CMK (cell line): Measurements from ENCODE around the gene RCOR3.
A peak's percentile ranks its signal among the peaks of the same experiment; 100 is the strongest.
"Not testable (repeated sequence)": the region's sequence is repeated elsewhere in the genome, so short reads cannot be mapped to it uniquely, and the experiment has no call there.

Experiments used
- DNase-seq: peaks from one replicate; pipeline ENCODE4 v3.0.0-alpha.2; 2010; ENCODE audit warnings: low read depth

Gene RCOR3

DNA sequence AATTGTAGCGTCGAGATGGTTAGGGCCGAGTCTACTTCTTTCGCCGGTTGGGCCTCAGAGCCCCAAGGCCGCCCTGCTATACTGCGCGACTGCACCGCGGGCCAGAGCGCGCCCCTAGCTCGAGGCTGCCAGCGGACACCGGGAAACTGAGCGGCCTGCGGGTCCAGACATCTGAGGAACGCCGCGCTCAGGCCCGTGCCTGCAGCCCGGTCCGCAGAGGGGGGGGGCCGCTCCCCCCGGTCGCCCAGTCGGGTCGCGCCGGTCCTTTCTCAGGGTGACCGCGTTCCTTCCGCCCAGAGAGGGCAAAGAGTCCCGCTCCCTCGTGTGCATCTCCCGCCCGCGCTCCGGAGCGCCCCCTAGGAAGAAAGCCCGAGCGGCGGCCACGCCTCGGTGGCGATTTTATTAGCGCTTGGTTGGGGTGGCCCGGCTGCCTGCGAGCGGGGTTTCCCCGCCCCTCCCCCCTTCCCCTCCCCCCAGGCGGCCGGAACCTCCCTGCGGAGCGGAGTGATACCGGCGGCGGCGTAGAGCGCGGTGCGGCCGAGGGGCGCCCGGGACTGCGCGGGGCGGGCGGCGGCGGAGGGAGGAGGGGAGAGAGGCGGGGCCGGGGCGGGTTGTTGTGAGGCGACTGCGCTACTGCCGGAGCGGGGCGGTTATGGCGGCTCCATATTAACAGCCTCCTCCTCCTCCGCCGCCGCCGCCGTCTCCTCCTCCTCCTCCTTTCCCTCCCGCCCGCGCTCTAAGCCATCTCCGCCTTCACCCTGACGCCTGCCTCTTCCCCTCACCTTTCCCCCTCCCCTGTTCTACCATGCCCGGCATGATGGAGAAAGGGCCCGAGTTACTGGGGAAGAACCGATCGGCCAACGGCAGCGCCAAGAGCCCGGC, at the start of gene RCOR3:
TSS of gene RCOR3 (plus strand) at position 611 of the 882 bp plus-strand sequence. CDS start at position 806, 195 bp downstream.
- DNase-seq, result peak; percentile 89

DNA sequence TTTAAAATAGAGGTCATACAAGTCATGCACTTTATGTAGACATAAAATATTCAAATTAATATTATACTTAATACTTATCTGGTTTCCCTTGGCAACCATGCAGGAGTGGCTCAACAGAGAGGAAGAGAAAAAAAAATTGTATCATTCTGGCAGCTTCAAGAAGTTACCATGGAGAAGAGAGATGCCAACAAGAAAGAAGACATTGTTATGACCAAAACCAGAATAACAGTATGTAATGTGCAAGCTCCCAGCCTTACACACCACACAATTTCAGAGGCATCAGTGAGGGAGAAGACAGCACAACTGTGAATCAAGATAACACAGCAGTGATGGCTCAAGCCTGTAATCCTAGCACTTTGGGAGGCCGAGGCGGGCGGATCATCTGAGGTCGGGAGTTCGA, 49.1 kb upstream of the RCOR3 start:
- DNase-seq, result no peak

DNA sequence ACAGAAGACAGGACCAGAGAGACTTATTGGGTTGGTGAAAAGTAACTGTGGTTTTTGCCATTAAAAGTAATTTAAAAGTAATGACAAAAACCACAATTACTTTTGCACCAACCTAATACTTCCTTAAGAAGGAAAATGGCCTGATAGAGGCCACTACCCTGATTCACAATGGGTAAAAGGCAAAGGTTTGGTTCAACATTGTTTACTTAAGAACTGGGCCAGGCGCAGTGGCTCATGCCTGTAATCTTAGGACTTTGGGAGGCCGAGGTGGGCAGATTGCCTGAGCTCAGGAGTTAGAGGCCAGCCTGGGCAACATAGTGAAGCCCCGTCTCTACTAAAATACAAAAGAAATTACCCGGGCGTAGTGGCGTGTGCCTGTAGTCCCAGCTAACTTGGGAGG, 48.2 kb upstream of the RCOR3 start:
- no peak for DNase-seq

DNA sequence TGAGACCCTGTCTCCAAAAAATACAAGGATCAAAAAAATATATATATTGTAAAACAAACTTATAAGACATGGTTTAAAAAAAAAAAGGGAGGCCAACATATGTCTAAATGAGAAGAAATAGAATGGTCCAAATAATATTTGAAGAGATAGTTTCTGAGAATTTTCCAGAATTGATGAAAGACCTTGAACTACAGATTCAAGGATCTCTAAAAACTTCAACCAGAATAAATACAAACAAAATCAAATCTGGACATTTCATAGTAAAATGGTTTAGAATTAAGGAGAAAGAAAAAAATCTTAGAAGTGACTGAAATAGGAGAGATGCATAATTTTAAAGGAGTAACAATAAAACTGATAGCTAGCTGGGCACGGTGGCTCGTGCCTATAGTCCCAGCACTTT, 45.5 kb upstream of the RCOR3 start:
- no peak for DNase-seq

DNA sequence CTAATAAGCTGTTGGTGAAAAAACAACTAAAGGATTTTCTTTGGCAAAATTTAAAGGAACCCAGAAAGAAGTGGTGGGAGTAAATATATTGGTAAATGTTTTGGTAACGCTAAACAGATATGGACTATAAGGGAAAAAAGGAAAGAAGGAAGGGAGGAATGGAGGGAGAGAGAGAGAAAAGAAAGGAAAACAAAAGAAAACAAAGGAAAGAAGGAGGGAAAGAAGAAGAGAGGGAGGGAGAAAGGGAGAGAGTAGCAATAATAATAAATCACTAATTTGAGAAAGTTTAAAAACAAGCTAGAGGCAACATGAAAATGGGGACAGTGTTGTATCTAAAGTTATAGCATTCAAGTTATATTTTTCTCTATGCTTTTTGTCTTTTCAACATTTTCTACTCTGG, 43.6 kb upstream of the RCOR3 start:
- DNase-seq, result no peak

DNA sequence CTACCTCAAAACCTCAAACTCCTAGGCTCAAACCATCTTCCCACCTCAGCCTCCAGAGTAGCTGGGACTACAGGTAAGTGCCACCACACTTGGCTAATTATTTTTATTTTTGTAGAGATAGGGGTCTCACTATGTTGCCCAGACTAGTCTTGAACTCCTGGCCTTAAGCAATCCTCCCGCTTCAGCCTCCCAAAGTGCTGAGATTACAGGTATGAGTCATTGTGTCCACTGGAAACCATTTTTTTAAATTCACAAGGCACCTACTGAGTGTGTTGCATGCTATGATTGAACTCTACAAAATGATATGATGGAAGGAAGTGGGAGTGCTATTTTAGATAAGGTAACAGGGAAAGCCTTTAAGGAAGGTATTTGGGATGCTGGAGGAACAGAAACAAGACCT, 41.8 kb upstream of the RCOR3 start:
- DNase-seq, result no peak

DNA sequence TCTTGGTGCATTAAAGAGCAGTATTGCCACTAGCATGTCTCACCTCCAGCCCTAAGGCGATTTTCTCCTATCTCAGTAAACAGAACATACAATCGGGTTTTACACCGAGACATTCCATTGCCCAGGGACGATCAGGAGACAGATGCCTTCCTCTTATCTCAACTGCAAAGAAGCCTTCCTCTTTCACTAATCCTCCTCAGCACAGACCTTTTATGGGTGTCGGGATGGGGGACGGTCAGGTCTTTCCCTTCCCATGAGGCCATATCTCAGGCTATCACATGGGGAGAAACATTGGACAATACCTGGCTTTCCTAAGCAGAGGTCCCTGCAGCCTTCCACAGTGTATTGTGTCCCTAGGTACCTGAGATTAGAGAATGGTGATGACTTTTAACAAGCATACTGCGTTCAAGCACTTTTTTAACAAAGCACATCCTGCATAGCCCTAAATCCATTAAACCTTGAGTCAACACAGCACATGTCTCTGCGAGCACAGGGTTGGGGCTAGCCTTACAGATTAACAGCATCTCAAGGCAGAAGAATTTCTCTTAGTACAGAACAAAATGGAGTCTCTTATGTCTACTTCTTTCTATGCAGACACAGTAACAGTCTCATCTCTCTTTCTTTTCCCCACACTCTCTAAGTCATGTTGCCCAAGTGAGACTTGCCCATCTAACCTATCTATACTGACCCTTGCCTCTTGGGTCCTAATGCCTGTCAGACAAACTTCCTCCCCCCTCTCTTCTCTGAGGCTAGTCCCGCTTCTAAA, 36.5 kb upstream of the RCOR3 start:
- peak; percentile 30 for DNase-seq

DNA sequence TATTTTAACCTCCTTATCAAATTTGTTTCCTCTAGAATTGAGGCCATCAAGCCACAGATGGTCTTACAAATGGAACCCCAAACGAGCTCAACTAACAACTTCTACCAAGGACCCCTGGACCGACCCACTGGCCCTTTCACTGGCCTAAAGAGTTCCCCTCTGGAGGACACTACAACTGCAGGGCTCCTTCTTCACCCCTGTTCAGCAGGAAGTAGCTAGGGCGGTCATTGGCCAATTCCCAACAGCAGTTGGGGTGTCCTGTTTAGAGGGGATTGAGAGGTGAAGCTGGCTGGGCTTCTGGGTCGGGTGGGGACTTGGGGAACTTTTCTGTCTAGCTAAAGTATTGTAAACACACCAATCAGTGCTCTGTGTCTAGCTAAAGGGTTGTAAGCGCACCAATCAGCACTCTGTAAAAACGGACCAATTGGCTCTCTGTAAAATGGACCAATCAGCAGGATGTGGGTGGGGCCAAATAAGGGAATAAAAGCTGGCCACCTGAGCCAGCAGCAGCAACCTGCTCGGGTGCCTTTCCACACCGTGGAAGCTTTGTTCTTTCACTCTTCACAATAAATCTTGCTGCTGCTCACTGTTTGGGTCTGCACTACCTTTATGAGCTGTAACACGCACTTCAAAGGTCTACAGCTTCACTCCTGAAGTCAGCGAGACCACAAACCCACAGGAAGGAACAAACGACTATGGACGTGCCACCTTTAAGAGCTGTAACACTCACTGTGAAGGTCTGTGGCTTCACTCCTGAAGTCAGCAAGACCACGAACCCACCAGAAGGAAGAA, 30.4 kb upstream of the RCOR3 start:
- DNase-seq, result not testable (repeated sequence)

DNA sequence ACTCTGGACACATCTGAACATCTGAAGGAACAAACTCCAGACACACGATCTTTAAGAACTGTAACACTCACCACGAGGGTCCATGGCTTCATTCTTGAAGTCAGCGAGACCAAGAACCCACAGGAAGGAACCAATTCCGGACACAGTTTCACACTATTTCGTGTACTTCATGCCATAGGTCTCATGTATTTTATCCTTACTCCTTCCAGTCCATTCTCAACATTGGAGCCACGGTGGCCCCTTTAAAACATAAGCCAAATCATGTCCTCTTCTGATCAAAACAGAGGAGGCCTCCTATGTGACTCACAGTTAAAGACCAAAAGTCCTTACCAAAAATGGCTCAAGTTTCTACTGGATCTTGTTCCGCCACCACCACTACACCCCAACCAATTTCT, 29.8 kb upstream of the RCOR3 start:
- DNase-seq, result no peak

DNA sequence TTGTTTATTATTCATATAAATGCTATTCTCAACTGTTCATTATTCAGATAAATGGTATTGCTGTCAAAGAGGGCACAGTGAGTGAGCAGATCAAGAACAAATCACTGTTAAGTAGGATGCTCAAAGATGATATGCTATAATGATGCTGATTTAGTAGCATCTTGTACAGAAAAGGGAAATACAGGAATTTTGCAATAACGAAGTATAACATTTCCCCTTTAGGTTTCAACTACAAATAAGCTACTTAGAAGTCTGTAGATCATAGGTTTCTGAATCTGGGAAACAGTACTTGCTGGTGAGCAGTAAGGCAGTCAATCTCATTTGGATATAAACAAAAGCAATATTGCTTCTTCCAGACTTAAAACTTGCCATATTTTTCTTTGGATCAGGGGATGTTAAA, 27.3 kb upstream of the RCOR3 start:
- DNase-seq, result no peak

DNA sequence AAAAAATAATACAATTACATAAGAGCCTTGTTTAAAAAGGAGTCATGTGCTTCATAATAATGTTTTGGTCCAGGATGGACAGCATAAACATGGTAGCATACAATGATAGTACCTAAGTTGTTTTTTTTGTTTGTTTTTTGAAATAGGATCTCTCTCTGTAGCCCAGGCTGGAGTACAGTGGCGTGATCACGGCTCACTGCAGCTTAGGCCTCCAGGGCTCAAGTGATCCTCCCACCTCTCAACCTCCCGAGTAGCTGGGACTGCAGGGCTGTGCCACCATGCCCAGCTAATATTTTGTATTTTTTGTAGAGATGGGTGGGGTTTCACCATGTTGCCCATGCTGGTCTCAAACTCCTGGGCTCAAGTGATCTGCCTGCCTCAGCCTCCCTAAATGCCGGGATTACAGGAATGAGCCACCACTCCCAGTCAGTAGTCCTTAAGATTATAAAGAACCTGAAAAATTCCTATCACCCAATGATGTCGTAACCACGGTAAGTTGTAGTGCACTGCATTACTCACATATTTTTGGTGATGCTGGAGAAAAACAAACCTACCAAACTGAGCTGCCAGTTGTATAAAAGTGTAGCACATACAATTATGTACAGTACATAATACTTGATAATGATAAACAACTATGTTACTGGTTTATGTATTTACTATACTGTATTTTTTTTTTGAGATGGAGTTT, 22.4 kb upstream of the RCOR3 start:
- DNase-seq, result no peak

DNA sequence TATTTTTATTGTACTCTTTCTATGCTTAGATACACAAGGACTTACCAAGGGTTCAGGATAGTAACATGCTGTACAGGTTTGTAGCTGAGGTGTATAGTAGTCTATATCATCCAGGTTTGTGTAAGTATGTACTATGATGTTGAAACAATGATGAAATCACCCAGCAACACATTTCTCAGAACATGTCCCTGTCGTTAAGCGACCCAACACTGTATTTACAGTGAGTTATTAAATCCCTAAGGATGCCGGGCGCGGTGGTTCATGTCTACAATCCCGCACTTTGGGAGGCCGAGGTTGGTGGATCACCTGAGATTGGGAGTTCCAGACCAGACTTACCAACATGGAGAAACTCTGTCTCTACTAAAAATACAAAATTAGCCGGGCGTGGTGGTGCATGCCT, 21.6 kb upstream of the RCOR3 start:
- no peak for DNase-seq

DNA sequence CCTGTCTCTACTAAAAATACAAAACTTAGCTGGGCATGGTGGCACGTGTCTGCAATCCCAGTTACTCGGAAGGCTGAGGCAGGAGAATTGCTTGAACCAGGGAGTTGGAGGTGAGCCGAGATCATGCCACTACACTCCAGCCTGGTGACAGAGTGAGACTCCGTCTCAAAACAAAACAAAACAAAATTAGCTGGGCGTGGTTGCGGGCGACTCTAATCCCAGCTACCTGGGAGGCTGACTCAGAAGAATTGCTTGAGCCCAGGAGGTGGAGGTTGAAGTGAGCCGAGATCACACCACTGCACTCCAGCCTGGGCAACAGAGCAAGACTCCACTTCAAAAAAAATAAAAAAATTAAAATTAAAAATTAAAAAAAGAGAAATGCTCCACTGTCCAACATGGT, 18.6 kb upstream of the RCOR3 start:
- DNase-seq, result not testable (repeated sequence)

DNA sequence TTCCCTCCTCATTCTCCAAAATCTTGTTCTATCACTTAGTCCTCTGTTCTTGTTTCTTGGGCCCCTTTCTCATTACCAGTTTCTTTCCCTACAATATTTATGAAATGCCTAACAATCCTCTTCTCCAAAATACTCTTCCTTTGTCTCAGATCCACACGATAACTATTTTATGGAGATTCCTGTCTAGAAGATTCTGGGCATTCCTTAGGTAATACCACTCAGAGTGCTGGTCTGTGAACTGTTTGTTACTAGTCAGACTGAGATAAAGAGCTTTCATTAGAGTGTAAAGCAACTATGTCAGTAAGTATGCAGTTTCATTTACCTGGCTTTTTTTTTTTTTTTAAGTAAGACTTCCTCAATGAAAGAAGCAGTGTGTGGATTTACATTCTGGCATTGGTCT, 18.1 kb upstream of the RCOR3 start:
- no peak for DNase-seq

DNA sequence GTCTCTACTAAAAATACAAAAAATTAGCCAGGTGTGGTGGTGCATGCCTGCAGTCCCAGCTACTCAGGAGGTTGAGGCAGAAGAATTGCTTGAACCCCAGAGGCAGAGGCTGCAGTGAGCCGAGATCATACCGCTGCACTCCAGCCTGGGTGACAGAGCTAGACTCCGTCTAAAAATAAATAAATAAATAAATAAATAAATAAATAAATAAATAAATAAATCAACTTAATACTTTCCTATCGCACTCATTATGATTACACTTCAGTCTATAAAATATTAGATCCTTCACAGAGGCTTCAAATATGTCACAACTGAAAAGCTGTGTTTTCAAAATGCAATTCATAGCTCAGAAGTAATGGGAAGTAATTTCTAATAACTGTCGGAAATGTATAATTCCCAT, 15.5 kb upstream of the RCOR3 start:
- not testable (repeated sequence) for DNase-seq

DNA sequence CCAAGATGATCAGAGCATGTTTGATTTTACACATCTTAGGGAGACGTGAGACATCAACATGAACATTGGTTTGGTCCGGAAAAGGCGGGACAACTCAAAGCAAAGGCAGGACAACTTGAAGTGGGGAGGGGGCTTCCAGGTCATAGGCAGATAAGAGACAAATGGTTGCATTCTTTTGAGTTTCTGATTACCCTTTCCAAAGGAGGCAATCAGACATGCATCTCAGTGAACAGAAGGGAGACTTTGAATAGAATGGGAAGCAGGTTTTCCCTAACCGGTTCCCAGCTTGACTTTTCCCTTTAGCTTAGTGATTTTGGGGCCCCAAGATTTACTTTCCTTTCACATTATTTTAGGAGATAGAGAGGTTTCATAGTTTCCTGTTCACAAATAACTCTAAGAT, 12.6 kb upstream of the RCOR3 start:
- not testable (repeated sequence) for DNase-seq

DNA sequence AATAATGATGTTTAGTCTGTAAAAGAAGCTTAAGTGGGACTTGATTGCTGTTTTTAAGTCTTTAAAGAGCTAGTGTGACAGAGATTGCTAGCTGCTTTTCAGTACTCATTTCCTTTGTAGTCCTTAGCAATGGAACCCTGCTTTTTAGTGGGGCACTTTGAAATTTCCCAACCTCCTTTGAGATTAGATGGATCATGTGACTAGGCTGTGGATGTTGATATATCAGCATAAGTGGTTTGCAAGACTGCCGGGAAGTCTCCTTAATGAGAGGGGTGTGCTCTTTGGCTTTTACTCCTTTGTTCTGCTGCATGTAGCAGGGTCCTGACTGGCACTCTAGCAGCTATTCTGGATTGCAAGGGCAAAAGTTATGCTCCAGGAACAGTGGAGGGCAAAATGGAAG, 11.2 kb upstream of the RCOR3 start:
- DNase-seq, result no peak

DNA sequence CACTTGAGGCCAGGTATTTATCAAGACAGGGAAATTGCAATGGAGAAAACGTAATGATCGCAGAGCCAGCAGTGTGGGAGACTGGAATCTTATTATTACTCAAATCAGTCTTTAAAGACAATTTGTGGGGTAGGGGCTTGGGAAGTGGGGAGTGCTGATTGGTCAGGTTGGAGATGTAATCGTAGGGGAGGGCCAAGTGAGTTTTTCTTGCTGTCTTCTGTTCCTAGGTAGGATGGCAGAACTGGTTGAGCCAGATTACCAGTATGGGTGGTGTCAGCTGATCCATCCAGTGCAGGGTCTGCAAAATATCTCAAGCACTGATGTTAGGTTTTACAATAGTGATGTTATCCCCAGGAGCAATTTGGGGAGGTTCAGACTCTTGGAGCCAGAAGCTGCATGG, 9.6 kb upstream of the RCOR3 start:
- not testable (repeated sequence) for DNase-seq

DNA sequence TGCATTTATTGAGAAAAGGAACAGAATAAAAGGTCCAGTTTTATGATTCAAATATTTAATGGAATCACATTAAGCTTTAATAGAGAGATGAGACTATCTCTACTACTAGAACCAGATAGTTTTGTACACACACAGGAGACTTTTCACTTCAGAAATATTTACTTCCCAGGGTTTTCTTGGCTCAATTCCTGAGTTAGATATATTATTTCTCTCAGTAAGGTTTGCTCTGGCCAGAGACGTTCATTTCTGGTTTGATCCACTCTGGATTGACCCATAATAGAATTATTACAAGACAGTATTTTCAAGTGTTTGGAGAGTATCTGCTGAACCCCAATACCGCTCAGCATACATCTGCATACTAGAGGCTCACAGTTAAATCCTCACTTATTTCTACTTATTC, 1.3 kb upstream of the RCOR3 start:
- no peak for DNase-seq

DNA sequence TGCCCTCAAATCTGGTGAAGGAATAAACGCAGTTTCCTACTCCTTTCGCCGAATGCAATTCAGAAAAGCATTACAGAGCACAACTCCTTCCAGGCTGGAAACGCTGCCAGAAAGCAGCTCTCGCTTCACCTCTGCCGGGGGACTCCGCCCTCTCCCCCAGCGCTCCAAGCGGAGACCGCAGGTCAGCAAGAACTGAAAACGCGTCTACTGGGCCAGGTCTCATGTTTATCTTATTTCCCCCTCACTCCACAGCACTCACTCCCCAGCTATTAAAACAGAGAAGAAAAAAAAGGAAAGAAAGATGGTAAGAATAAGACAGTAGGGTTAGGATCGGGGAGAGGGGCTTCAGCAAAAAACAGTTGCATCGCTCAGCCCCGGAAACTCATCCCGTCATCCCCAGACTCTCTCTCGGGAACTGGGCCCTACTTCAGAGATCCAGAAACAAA, 833 bp upstream of the RCOR3 start:
- DNase-seq, result peak; percentile 65

DNA sequence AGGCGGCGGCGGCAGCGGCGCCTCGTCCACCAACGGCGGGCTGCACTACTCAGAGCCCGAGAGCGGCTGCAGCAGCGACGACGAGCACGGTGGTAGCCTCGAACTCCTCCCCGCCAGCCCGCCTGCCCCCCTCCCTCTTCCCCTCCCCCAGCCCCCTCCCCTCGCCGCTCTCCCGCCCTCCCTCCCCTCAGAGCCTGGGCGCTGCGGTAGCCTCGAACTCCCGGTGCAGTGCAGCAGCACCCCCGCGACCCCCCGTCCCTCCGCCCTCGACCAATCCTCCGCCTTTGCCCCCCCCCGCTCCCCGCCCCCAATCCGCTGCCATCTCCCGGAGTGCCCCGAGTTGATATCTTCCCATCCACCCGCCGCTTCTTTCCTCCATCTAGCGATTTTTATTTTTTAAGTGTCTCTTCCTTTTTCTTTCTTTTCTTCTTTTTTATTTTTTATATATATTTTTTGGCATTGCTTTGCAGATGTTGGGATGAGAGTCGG, 516 bp downstream of the RCOR3 start:
- peak; percentile 49 for DNase-seq
